ENCODE results near the gene IRX5.

The IRX5 gene

DNA sequence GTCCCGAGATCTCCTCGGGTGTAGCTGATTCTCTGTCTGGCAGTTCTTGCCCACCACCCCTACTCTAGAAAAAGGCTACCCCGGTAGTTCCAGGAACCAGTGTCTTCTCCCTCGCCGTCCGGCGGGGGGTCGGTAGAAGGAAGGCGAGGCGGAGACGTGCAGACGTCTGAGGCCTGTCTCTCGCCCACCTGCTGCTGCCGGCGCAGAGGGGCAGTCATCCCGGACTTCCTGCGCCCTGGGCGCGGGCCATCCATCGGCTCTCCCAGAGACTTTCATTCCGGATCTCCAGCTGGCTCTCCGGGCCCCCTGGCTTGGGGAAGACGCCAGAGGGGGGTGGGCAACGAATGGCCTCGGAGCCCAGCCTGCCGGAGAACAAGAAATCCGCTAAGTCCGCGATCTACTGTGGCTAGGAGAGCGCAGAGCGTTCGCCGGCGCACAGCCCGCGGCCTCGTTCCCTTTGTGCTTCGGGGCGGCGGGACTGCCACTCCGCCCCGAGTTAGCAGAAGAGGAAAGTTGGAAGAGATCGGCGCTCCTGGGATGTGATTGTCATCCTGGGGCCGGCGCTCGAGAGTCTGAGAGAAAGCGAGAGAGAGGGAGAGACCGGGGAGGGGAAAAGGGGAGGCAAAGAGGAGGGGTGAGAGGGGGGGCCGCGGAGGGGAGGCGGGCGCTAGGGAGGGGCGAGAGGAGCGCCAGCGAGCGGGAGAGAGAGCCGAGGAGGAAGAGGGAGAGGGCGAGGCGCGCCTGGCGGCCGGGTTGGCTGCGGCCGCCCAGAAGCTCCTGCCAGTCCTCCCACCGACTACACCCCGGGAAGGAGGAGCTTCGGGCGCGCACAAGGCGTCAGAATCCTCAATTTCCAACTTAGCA lies at the start of gene IRX5:
TSS of gene IRX5 (plus strand) at position 861 of the 864 bp plus-strand sequence. CDS start 334 bp downstream, outside the sequence.
- peak; percentile 81 for DNase-seq

DNA sequence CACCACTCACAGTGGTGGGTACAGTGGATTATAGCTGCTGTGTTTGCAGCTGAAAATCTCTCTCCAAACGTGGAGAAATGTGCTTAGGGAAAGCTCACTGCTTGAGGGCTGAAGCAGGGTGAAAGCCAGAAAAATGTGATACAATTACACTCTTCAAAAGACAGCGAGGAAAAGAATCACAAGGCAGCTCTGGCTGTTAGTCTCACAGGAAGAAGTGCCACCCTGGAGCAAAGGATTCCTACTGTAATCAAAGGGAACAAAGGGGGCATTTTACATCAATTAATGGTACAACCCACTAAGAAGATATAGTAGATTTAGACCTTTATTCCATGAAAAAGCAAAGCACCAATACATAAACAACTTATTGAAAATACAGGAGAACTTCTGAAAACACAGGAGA lies 48.1 kb upstream of the IRX5 start:
- no peak for DNase-seq

DNA sequence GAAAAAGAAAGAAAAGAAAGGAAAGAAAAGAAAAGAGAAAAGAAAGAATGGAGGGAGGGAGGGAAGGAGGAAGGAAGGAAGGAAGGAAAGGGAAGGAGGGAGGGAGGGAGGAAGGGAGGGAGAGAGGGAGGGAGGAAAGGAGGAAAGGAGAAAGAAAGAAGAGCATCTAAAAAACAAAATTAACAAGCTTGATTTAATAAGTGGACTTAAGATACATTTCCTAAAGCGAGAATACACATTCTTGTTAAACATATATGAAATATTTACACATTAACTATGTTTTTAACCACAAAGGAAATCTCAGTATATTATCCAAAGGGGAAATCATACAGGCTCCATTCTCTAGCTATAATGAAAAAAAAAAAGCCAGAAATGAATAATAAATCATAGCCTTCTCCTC lies 47.3 kb upstream of the IRX5 start:
- DNase-seq, result no peak

DNA sequence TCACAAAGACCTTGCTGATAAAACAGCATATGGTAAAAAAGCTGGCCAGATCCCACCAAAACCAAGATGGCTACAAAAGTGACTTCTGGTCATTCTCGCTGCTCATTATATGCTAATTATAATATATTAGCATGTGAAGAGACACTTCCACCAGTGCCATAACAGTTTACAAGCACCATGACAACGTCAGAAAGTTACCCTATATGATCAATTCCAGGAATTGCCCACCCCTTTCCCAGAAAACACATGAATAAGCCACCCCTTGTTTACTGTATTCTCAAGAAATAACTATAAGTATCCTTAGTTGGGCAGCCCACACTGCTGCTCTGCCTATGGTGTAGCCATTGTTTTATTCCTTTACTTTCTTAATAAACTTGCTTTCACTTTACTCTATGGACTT lies 44.6 kb upstream of the IRX5 start:
- no peak for DNase-seq

DNA sequence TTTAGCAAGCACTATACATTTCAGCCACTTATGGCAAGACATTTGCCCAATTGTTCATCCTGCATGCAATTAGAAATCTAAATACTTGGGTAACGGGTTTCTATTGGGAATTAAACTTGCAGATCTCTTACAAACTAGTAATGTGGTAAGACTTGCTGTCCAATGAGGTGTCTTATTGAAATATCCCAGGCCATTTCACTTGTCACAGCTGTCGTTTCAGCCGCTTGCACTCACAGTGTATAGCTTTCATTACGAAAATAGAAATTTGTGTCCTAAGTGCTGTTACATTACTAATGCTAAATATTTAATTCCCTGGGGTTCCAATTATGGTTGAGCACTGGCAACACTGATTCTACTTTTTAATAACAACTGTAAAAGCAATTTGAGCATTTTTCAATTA lies 40.3 kb upstream of the IRX5 start:
- DNase-seq, result no peak

DNA sequence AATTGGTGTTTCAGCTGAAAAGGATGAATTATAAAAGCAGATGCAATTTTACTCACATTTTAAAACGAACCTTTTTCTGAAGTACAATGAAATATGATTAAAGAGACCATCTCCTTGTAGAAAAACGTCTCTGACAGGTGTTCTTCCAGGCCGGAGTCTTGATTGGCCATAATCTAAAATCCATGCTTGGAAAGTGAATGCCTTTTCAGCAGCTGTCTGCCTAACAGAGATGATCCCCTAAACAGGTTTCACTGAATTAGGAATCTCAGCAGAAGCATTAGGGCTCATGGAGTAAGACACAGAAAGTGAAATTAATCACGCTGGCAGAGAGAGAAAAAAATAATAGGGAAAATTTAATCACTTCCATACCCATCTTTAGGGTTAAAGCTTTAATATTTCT lies 39.3 kb upstream of the IRX5 start:
- DNase-seq, result no peak

DNA sequence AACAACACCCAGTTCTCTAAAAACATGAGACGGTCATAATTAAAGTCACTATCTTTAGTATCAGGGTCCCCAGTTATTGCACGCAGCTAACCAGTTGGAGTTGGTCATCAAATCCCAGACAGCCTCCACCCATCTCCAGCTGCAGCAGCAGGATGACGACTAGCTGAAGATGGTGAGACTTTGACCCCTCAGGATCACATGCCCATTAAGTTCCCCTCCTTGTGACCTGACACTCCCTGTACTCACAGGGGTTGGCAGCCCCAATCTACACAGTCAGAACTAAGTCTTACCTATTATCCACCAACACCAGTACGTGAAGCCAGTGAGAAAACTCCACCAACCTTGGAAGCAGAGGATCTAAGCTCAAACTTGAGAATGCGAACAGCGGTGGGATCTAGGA lies 37.7 kb upstream of the IRX5 start:
- no peak for DNase-seq

DNA sequence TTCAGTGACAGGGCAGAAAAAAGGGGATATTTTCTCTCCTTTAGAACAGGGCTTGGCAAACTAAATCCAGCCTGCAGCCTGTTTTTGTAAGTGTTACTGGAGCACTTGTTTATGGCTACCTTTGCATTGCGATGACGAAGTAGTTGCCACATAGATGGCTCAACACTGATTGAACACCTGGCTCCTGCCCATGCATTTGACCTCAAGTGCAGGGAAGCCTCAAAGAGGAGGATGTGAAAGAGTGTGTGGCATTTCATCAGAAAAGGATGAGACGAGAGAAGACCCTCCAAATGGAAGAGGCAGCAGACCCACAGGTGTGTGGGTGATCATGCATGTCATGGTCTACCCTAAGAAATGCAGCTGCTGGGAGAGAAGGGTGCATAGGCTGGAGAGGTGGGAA lies 32.7 kb upstream of the IRX5 start:
- no peak for DNase-seq

DNA sequence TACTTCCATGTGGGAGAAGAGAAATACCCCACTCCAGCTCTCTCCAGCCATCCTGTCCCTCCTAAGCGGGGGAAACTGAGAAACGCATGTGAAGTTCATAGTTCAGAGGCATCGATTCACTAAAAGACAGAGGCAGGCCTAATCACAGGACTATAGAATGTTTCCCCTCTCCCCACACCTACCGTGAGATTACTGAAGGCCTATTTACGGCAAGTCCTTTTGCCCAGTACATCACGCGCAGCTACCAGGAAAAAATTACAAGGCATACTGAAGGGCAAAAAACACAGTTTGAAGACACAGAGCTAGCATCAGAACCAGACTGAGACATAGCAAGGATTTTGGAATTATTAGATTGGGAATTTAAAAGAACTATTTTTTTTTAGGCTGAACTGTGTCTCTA lies 29.1 kb upstream of the IRX5 start:
- no peak for DNase-seq

DNA sequence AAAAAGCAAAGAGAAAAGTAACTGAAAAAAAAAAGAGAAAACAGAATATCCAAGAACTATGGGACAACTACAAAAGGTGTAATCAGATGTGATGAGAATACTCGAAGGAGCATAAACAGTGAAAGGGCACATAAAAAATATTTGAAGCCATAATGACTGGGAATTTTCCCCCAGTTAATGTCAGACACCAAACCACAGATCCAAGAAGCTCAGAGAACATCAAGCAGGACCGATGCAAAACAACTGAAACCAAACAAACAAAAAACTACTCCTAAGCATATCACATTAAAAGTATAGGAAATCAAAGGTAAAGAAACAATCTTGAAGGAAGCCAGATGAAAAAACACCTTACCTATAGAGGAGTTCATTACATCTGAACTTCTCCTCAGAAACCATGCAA lies 27.6 kb upstream of the IRX5 start:
- DNase-seq, result no peak

DNA sequence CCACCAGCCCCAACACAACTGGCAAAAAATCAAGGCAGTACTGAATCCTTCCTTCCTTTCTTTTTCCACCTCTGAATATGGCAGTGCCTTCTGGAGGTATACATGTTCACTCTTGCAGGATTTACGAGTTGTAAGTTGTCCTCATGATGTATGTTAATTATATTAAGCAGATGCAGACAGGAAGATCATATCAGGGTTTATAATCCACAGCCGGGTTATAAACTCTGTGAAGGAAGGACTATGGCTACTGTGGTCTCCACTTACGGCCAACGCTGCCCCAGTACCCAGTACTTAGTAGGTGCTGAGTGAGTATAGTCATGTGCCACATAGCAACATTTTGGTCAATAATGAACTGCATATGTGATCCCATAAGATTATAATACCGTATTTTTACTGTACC lies 19.6 kb upstream of the IRX5 start:
- DNase-seq, result no peak

DNA sequence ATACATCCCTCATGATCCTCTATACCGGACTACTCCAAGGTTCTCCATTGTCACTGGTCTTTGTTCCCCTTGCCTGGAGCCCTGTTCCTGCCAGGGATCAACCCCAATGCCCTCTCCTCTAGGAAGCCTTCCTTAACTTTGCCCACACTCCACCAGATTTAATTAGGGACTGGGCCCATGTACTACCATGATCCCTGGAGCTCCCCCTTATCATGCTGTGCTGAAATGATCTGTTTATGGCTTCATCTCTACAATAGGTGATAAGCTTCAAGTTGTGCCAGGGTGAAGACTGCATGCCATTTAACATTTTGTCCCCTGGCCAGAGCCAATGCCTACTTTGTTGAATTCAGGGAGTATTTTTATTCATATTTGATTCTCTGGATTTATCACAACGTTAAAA lies 17.9 kb upstream of the IRX5 start:
- DNase-seq, result no peak

DNA sequence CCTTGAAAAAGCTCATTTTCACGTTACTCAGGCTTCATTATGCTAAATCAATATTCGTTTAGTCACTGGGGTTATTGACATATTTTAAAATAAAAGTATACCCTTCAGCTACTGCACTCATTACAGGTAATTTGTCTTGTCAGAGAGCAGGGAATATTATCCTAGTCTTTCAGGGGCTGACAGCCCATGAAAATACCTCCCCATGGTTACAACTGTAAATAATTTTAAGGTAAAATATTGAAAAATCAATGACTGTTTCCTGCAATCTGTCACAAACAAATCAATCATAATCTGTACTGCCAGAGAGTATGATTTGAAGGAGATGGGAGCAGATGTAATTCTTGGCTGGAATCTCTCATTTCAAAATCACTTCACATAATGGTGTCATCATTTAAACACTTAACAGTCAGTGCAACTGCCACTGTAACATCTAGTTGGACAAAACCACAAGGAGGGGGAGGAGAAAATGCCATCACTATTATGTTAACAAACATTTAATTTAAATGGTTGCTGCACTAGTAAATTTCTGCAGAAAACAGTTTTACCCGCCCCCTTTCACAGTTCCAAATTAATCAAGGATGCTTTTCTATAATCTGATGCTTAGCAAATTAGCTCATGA lies 9.3 kb upstream of the IRX5 start:
- DNase-seq, result peak; percentile 25

DNA sequence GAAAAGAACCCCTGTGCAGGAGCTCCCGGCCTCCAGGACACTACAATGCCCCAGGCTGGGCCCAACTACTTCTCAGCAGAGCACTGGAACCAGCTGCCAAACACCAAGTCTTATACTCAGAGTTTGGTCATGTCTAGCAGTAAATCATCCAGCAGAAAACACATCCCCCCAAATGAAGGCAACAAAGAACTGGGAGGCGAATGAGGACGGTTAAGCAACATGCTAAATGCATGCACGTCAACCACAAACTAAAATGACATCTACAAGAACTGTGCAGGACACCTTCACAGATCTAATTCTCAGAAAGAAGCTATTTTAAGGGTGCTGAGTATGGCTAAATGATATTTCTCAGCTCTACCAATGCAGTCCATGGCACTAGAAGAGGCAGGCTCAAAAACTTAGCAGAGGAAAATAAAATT lies 7.6 kb upstream of the IRX5 start:
- no peak for DNase-seq

DNA sequence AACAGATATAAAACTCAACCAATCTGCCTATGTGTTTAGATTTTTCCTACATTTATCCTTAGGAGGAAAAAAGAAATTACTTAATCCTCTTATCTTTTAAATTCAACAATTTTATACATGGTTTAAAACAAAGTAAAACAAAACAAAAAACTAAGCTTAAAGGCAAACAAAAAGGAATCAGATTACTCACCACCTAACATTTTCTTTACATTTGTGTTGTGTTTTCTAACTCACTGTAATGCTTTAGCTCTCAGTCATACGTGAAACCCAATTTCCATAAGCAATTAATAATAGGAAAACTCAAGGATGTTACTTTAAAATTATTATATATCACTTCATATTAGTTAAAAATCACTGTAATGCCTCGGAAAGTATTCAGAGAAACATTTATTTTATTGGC lies 6.7 kb upstream of the IRX5 start:
- no peak for DNase-seq

DNA sequence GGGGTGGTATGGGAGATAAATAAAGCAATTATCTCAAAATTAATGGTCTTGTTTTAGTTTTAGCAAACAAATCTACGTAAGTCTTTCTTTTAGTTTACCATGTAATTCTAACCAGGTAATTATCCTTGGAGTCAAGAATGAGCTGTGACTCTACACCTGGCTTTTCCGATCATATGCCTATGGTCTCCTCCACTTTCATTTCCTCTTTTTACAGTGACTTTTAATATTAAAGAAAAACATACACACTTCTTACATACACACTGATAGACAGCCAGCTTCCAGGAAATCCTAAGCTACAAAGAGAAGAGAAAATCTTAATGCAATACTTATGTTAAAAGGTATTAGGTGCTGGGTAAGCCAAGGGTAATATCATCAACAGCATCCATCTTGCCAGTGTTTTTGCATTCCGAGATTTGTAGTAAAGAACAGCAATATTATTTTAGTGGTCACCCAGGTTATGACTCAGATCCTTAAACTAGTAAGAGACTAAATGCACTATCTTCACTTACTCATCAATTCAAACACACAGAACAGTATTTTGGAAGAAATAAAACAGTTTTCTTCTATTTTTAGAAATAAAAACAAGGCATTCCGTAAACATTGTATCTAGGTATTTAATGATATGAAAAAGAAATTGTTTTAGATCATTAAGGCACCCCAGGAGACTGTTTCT lies 4.4 kb upstream of the IRX5 start:
- DNase-seq, result no peak

DNA sequence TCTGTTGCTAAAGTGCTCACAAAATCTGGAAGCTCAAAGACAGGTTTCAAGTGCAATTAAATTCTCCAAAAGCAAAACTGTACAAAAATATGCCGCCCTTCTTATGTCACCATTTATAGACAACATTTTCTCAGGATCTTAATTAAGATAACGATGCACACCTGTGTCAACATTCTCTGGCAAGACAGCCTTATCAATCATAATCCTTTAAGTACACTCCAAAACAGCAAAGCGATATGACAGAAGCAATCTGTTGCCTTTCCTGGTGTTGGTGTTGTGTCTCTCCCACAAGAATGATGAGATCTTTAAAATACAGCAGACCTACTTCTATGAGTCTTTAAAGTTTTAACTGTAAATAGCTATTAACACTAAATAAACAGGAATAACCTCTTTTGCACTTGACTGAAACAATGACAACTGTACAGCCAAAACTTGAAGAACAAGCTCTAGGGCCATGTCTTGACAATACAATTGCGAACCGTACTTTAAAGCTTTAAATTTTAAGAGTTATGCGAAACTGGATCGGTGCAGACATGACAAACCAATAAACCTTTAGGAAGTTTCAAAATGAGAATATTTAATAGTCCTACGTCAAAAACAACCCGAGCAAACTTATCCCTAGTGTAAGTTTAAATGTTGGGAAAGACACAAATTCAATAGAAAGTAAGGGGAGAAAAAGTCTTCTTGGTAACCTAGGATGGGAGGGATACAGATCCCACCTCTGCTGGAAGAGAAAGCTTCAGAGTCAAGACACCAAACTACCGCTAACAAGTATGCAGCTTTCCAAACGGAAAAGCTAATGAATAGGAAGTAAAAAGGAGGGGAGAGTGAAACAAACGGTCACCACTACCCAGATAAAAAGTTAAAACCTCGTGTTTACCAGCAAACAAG lies 3.3 kb upstream of the IRX5 start:
- no peak for DNase-seq

DNA sequence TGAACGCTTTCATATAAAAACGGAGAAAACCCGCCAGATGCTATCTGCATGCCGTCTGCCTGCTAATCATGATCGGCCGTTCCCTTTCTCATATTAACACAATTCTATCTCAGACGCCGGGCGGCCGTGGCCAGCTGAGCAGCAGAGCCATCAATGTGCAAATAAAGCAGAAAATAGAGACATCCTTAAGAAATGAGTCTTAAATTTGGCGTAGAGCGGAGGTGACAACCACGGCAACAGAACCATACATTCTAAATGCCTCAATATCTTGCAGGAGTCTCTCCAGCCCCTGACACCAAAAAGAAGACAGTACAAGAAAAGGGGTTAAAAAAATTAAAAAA lies 2.7 kb upstream of the IRX5 start:
- DNase-seq, result peak; percentile 6

DNA sequence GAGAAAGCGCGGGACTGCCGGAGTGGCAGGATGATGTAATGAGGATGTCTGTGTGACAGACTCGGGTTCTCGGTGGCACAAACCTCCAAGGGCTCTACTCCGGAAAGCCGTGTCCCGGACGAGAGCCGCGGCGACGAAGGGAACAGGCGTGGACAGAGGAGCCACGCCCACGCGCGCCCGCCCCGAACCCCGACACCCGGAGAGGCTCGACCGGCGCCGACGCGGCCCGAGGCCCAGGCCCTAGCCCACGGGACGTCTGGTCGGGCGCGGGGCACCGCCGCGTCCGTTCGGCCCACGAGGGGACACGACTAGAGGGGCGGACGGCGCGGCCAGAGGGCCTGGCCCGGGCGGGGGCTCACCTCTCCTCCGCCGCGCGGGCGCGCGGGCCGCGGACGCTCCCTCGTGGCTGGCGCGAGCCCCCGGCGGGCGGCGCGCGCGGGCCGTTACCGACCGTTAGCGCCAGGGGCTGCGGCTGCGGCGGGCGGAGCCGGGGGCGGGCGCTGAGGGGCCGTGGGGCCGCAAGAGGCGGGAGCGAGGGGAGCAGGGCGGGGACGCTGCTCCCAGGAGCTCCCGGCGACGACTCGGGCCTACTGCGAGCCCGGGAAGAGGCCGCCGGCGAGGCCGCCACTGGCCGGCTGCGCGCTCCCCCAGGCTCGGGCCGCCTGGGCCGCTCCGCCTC lies 2.1 kb upstream of the IRX5 start:
- no peak for DNase-seq

DNA sequence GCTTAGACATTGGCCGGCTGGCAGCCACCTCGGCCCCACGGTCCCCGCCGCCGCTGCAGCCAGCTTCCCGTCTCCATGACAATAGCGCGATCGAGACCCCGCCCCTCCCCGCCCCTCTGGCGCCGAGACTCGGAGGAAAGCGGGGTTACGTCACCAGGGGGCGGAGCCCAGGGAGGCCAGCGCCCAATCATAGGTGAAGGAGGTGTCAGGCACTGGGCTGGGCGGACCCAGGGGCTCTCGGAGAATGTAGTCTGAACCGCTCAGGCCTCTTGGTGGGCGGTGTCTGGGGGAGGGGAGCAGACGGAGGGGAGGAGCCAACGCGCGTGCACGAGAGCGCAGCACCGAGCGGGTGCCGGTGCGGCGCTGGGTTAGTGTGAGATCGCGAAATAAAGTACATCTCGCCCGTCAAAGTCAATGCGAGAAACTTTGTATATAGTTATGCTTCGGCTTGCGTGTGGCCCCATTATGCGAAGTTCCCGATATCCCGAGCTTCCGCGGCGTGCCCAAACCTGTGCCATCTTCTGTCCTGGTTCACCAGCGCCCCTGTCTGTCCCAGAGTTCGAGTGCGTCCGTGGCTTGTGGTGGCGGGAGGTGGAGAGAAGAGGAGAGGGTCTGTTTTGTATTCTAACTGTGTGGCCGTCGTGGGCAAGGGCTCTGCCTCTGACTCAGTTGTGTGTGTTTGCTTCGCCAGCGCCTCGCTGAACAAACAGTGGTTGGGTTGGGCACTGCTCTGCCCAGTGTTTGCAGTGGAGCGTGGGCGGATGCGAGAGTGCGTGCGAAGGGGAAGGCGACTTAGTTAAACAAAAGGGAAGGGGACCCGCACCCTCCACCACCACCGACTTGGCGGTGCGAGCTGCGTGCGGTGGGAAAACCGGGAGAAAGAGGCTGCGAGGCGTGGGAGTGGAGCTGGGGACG lies 1.3 kb upstream of the IRX5 start:
- peak; percentile 90 for DNase-seq

DNA sequence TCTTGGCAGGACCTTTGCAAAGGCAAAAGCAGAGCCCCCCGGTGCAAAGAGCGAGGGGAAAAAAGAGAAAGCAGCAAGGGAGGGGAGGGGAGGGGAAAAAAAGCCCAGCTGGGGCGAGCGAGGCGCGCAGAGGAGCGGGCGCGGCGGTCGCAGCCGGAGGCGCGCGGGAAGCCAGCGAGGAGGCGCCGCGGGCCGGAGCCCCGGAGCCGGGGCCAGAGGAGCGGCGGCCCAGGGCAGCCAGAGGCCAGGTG lies 129 bp downstream of the IRX5 start:
- no peak for DNase-seq
